GM19193 (cell line): Measurements from ENCODE around the gene ARL2.

Experiments
- POLR2A ChIP-seq: IDR thresholded peaks from 4 replicates; pipeline ENCODE4 v1.6.1; 2011; ENCODE audit not compliant: insufficient read depth, insufficient read length; ENCODE audit errors: extremely low read depth

Gene ARL2

DNA sequence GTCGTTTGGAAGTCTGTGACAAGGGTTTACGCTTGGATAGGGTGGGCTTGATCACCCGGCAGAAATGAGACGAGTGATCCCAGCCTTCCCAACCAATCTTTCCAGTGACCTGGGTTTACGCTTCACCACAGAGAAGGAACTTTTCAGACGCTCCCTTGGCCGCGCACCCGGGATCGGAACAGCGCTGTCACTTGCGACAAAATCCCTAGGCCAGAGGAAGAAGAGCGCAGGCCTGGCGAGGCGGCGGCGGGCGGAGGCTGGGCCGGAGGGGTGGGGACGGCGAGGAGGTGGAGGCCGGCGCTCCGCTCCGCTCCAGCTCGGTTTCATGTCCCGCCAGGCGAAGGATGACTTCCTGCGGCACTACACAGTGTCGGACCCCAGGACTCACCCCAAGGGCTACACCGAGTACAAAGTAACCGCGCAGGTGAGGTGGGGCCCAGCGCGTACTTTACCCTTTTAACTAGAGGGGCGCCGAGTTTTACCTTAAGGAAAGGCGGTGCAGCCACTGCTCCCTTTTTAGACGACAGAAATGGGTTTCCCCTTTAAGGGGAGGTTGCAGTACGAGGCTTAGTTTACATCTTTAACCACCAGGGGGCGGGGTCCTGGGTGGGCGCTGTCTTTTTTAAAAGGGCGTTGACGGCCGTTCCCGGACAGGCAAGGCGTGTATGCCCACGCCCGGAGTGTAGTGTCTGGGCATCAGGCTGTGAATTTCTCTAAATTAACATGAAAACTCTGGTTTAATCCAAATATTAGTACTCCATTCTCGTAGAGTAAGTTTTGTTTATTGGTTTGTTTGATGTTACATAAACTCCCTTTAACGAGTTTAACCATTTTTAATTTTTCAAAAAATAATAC lies 13.5 kb downstream of the ARL2 start, which contains the start of gene SNX15:
Gene SNX15 (plus strand): TSS at position 227 of the 855 bp plus-strand sequence. CDS start 99 bp downstream, at position 326.
- peak; percentile 73 for TF ChIP-seq POLR2A

DNA sequence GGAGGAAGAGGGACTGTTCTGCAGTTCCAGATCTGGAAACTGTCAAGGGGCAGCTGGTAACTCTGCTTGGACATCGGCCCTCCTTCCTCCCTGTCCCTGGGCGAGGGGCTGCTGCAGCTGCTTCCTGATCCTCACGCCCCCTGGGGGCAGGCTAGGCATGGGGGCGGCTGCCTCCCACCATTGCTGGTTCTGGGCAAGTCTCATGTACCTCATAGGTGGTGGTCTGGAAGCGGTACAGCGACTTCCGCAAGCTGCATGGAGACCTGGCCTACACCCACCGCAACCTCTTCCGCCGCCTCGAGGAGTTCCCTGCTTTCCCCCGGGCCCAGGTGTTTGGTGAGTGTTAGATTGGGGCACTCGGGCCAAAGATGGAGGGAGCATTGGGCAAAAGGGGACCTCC lies 18.3 kb downstream of the ARL2 start:
- no peak for TF ChIP-seq POLR2A

DNA sequence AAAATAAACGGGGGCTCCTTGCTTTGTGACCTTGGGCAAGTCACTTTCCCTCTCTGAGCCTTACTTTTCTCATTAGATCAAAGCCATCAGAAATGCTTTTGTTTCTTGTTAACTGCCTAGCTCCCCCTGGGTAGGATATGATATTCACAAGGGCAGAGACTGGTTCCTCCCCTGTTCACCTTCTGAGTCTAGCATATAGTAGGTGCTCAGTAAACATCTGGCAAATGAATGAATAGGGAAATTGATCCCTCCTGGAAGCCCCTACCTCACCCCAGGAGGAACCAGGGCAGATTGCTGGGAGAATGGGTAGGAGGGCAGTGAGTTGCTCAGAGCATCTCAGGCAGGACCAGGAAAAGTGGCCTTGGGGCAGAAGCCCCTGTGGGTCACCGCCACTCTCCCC lies 20.5 kb downstream of the ARL2 start:
- no peak for TF ChIP-seq POLR2A

DNA sequence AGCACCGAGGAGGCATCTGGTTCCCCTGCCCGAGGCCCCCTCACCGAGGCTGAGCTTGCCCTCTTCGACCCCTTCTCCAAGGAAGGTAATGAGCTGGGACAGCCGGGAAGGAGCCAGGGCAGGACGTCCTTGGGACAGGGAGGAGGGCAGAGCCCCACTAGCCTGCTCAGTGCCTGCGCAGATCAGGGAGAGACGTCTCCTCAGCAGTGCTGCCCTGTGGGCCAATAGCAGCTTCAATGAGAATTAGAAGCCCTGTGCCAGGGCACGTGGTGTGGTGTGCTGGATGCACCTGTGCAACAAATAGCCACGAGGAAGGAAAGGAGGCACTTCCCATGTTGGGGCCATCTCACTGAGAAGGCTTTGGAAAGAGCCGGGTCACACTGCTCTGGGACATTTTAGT lies 21.6 kb downstream of the ARL2 start:
- TF ChIP-seq POLR2A, result no peak

DNA sequence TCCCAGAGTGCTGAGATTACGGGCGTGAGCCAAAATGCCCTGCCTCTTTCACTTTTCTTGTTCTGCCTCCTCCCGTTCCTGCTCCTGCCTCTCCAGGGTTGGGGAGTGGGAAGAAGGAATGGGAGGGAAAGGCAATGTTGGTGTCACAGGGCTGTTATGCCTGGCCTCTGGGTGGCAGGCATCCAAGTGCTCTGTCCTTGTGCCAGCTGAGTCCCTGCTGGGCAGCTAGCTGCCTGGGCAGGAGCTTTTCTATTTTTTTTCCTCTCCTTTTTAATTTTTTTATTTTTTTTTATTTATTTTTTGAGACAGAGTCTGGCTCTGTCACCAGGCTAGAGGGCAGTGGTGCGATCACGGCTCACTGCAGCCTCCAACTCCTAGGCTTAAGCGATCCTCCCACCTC lies 23.0 kb downstream of the ARL2 start:
- TF ChIP-seq POLR2A, result no peak

DNA sequence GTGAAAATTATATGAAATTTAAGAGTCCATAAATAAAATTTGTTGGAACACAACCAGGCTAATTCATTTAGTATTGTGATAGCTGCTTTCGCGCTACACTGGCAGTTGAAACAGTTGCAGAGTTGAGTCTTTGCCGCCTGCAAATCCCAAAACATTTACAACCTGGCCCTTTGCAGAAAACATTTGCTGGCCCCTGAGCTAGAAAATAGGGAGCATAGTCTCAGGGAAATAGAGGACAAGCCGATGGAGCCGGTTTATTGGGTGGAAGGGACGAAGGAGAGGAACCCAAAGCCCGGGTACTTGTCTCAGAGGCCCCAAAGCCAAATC lies 26.5 kb downstream of the ARL2 start:
- no peak for TF ChIP-seq POLR2A

DNA sequence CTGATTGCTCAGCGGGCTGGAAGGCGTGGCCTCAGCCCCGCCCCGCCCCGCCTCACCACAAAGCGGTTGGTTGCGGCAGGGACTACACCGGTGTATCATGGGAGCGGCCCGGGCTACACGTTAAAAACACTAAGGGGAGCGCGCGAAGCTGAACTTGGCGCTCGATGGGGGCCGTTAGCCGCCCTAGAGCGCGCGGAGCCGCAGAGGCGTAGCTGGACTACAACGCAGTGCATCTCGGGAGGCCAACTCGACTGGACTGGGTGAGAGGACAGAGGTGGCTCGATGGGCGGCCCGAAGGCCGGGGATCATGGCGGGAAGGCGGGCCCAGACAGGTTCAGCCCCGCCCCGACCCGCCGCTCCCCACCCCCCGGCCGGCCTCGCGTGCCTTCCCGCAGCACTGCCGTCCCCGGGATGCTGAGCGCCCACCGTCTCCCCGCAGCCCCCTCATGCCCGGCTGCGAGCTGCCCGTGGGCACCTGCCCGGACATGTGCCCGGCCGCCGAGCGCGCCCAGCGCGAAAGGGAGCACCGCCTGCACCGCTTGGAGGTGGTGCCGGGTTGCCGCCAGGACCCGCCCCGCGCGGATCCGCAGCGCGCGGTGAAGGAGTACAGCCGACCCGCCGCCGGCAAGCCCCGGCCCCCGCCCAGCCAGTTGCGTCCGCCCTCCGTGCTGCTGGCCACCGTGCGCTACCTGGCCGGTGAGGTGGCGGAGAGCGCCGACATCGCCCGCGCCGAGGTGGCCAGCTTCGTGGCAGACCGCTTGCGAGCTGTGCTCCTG lies 27.1 kb downstream of the ARL2 start, which contains the start of gene SAC3D1:
Gene SAC3D1 (plus strand): TSS at position 364 of the 776 bp plus-strand sequence. CDS start 83 bp downstream, at position 447.
- peak; percentile 67 for TF ChIP-seq POLR2A

DNA sequence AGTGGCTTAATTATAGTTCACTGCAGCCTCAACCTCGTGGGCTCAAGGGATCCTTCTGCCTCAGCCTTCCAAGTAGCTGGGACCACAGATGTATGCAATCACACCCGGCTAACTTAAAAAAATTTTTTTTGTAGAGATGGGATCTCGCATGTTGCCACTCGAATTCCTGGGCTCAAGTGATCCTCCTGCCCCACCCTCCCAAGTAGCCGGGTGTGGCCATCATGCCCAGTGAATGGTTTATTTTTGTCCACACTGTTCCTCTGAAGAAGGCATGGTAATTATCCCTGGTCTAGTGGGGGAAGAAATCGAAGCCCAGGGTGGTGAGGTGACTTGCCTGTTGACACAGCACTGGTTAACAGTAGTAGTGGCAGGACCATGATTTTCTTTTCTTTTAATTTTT lies 28.9 kb downstream of the ARL2 start:
- TF ChIP-seq POLR2A, result no peak

DNA sequence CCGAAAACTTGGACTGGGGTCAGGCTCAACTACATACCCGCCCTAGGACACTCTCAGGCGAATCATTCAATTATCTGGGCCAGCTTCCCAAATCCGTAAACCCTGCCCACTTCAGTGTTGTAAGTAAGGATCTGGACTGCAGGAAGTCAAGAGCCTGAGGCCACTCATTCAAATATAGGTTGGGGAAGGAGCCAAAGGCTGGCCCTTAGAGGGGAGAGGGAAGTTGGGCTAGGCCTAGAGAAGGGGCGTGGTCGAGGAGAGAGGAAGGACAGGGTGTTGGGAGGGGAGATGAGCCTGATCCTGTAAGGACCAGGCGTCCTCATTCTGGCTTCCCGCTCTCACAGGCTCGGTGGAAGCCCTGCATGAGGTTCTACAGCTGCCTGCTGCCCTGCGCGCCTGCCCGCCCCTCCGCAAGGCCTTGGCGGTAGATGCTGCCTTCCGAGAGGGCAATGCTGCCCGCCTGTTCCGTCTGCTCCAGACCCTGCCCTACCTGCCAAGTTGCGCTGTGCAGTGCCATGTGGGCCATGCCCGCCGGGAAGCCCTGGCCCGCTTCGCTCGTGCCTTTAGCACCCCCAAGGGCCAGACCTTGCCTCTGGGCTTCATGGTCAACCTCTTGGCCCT lies 30.0 kb downstream of the ARL2 start:
- TF ChIP-seq POLR2A, result no peak

DNA sequence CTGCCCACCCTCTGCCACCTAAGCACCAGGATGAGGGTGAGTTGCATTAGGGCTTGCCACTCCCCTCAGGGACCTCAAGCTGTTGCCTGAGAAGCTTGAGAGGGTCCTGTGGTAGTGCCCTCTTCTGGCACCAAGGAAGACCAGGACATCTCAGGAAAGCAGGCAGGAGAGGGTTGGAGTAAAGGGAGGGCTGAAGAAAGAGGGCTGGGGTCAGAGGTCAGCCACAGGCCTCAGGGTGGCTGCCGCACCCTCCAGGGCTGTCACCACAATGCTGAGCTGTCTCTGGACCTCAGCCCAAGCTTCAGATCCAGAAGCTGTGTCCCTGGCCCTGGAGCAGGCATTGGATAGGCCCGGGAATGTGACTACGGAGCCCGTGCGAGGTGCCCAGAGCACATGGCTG lies 31.1 kb downstream of the ARL2 start:
- TF ChIP-seq POLR2A, result no peak

DNA sequence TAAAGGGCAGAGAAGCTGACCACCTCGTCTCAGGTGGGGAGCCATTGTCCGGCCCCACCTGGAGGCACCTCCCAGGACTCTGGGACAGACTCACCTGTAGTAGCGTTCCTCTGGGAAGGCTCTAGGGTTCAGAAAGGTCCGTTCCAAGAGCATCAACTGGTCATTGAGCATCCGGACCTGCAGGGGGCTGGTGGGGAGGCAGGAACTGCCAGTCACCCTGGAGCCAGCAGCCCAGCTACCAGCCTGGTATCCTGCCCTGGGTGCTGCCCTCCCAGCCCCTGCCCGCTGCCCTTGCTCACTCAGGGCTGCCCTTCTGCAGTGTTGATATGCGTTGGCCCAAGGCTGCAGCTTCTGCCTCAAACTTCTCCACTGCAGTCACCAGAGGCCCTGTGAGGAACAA lies 31.8 kb downstream of the ARL2 start:
- no peak for TF ChIP-seq POLR2A

DNA sequence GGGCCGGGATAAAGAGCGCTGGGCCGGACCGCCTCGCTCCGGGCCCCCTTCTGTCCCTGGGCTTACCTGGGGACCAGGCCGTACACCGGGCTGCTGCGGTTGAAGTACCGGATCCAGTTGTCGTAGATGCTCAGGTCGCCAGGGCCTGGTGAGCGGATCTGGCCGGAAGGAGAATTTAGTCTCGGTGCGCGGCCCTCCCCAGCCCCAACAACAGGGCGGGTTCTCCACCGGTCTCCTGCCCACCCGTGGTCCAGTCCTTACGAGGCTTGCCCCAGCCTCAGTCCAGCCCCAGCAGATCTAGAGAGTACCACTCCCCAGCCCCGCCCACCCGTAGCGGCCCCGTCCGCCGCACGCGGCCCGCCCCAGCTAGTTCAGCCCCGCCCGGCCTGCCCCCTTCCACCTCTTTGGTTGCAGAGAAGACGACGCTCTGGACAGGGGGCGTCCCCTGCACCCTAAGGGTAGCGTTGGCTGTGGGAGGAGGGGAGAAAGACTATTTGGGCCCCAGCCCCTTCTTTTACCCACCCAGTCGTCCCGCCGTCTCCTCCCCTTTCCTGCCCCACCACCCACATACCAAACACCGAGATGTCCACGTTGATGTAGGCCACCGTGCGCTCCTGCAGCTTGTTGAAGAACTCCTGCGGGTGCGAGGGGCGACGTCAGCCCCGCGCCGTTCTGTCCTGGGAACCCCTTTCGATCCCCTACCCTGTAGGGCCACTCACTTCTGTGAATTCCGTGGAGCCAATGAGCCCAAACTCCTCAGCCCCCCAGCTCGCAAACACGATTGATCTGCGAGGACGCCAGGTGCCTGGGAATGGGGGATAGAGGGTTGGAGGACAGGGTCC lies 33.8 kb downstream of the ARL2 start:
- peak; percentile 20 for TF ChIP-seq POLR2A

DNA sequence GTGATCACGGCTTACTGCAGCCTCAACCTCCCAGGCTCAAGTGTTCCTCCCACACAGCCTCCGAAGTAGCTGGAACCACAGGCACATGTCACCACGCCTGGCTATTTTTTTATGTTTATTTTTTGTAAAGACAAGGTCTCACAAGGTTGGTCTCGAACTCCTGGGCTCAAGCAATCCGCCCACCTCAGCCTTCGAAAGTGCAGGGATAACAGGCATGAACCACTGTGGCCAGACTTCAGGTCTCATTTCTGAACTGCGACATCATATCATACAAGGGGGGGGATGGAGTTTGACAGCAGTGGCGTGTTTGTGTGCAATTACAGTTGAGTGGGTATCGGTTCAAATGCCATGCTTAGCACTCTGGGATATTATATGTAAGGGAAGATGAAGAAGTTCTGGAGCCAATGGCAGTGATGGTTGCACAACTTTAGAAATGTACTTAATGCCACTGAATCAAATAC lies 37.5 kb downstream of the ARL2 start:
- no peak for TF ChIP-seq POLR2A

DNA sequence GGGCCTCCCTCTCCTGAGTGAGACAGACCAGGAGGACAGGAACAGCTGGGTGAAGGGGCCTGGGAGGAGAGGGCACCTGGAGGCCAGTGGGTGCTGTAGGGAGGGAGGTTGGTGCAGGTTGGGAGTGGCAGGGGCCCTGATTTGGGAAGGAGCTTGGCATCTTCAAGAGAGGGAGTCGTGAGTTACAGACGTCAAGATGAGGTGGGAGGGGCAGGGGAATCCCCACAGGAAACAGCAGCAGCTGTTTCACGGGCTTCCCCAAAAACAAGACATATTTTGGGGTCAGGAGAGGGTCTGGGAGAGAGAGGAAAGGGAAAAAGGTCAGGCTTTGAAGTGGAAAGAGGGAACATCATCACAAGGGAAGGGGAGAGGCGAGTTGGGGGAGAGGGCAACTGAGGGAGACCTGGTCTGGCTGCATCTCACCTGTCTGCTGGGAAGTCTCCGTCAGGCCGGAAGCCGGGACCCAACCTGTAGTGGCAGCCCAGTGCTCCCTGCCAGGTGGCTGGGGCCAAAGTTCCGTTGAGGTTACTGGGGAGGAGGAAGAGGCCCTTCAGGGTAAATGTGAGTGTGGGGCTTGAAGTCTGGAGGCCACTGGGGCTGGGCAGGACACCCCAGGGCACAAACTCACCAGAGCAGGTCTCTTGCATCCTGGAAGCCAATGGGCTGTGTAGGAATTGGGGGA lies 40.0 kb downstream of the ARL2 start:
- TF ChIP-seq POLR2A, result no peak

DNA sequence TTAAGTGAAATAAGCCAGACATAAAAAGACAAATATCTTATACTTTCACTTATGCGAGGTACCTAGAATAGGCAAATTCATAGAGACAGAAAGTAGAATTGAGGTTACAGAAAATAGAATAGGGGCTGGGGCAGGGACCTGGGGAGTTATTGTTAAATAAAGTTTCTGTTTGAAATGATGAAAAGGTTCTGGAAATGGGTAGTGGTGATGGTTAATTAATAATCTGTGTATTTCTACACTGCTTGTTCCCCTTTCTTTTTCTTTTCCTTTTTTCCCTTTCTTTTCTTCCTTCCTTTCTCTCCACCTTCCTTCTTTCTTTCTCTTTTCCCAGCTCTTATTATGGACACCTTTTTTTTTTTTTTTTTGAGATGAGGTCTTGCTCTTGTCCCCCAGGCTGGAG lies 41.6 kb downstream of the ARL2 start:
- TF ChIP-seq POLR2A, result no peak

DNA sequence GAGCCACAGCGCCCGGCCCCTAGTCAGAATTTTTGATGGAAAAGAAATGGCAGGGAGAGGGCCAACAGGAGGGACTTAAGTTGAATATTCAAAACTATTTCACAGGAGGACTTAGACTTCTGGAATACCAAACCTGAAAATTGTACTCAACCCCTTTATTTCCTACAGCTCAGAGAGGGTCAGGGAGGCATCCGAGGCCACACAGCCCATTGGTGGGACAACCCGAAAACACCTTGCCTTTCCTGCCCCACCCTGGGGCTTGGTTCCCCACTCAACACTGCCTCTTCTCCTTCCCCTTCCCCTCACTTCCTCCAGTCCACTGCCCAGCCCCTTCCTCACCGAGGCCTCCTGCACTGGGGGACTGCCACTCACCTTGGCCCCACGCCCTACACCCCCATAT lies 43.0 kb downstream of the ARL2 start:
- no peak for TF ChIP-seq POLR2A
